HCT116 (cell line): ENCODE data around the gene MYH15. TPM values are rescaled to one million over a fixed set of nuclear protein-coding genes. Genes with fewer than 3 reads are reported as not detected.

Source experiments
- ATAC-seq: fragments of 200-7000 bp; cut with Tn5 transposase; 2 replicates; pipeline ENCODE4 v1.9.1; 2020; ENCODE audit warnings: mild to moderate bottlenecking, moderate library complexity
- BruUV-seq: library from RNA; stranded (reverse); fragments of 400-500 nt; replicated peaks from 2 replicates; lab custom pipeline; 2021; lab: Mats Ljungman, UMichigan
- CTCF ChIA-PET: fragments of 300-600 bp; sonication (Branson Sonifier 250); formaldehyde crosslinking; loops from one replicate; lab custom pipeline; 2021; ENCODE audit warnings: antibody characterized with exemption; lab: Charles Lee
- POLR2A ChIA-PET: fragments of 300-600, 350-600 bp; sonication (Branson Sonifier 250); formaldehyde crosslinking; loops from one replicate; lab custom pipeline; 2021; ENCODE audit warnings: antibody characterized with exemption; lab: Charles Lee
- RAD21 ChIA-PET, 2 experiments: fragments of 300-600 bp; sonication (Branson Sonifier 250); formaldehyde crosslinking; loops; one replicate each; lab custom pipeline; 2023; ENCODE audit warnings: low total read pairs in 2 of 2; ENCODE audit not compliant: uncharacterized antibody in 2 of 2, unreplicated experiment in 2 of 2, low non-redundant PET in 1 of 2; lab: Charles Lee
- DNase-seq: peaks from one replicate; pipeline ENCODE4 v3.0.0-alpha.2; 2010; ENCODE audit warnings: low read depth, low spot score
- H2AFZ ChIP-seq: fragments of 200-600 bp; shearing (Covaris generic), sonication (generic); 2 replicates; pipeline ENCODE4 v1.6.1; 2017; ENCODE audit warnings: low read depth, mixed run types, mixed read lengths, antibody characterized with exemption, low read length; ENCODE audit not compliant: poor library complexity, severe bottlenecking
- H3K27ac ChIP-seq: 2 replicates; pipeline ENCODE4 v1.5.1; 2012; ENCODE audit warnings: low read depth, low read length
- H3K27me3 ChIP-seq: fragments of 200-600 bp; sonication (generic); 2 replicates; pipeline ENCODE4 v1.6.1; 2016; ENCODE audit warnings: mixed run types, low read length, mixed read lengths; ENCODE audit not compliant: insufficient read depth
- H3K36me3 ChIP-seq, 2 experiments: fragments of 200-500 bp in 1 of 2; fragments of 200-600 bp in 1 of 2; sonication (Bioruptor generic) in 1 of 2; sonication (generic) in 1 of 2; 2 replicates each; pipeline versions ENCODE4 v1.5.1 to v1.6.1; 2014 to 2016; ENCODE audit warnings: low read length in 2 of 2, inconsistent platforms in 1 of 2, mixed read lengths in 1 of 2, mixed run types in 1 of 2; ENCODE audit not compliant: insufficient read depth in 2 of 2, control insufficient read depth in 1 of 2
- H3K4me1 ChIP-seq, 2 experiments: fragments of 200-600 bp in 1 of 2; sonication (generic) in 1 of 2; 2 replicates each; pipeline versions ENCODE4 v1.5.1 to v1.6.1; 2012 to 2017; ENCODE audit warnings: low read length in 2 of 2, inconsistent platforms in 1 of 2, mild to moderate bottlenecking in 1 of 2, mixed read lengths in 1 of 2, mixed run types in 1 of 2, moderate library complexity in 1 of 2; ENCODE audit not compliant: insufficient read depth in 2 of 2, control insufficient read depth in 1 of 2
- H3K4me2 ChIP-seq: fragments of 200-600 bp; sonication (generic); 2 replicates; pipeline ENCODE4 v1.6.1; 2017; ENCODE audit warnings: mixed run types, low read length, mixed read lengths
- H3K4me3 ChIP-seq, 2 experiments: fragments of 200-600 bp in 1 of 2; sonication (generic) in 1 of 2; replicated peaks in 1 of 2; 2 replicates each; pipeline ENCODE4 v1.5.1; 2011 to 2016; ENCODE audit warnings: low read length in 2 of 2, control low read depth in 1 of 2, low read depth in 1 of 2, mild to moderate bottlenecking in 1 of 2, mixed read lengths in 1 of 2, mixed run types in 1 of 2
- H3K79me2 ChIP-seq: fragments of 200-600 bp; sonication (generic); 2 replicates; pipeline ENCODE4 v1.6.1; 2017; ENCODE audit warnings: mild to moderate bottlenecking, mixed run types, low read length, moderate library complexity, mixed read lengths; ENCODE audit not compliant: insufficient read depth
- H3K9ac ChIP-seq: fragments of 200-600 bp; sonication (generic); 2 replicates; pipeline ENCODE4 v1.6.1; 2016; ENCODE audit warnings: low read length, mixed read lengths
- H3K9me2 ChIP-seq: fragments of 200-600 bp; sonication (generic), shearing (Covaris generic); 2 replicates; pipeline ENCODE4 v1.6.1; 2017; ENCODE audit warnings: mixed run types, mild to moderate bottlenecking, moderate library complexity; ENCODE audit not compliant: insufficient read depth
- H3K9me3 ChIP-seq, 2 experiments: fragments of 200-500 bp in 1 of 2; fragments of 200-600 bp in 1 of 2; sonication (Bioruptor generic) in 1 of 2; sonication (generic) in 1 of 2; 2 replicates each; pipeline ENCODE4 v1.6.1; 2014 to 2017; ENCODE audit warnings: low read length in 2 of 2, mixed read lengths in 2 of 2, inconsistent platforms in 1 of 2, low read depth in 1 of 2, mild to moderate bottlenecking in 1 of 2, mixed run types in 1 of 2, moderate library complexity in 1 of 2; ENCODE audit not compliant: control insufficient read depth in 1 of 2, insufficient read depth in 1 of 2
- H4K20me1 ChIP-seq: fragments of 200-600 bp; sonication (generic), shearing (Covaris generic); 2 replicates; pipeline ENCODE4 v1.6.1; 2017; ENCODE audit warnings: mixed run types, mild to moderate bottlenecking, moderate library complexity; ENCODE audit not compliant: insufficient read depth
- CEBPB ChIP-seq: IDR thresholded peaks from 2 replicates; pipeline ENCODE4 v1.6.1; 2012; ENCODE audit warnings: low read depth
- EGR1 ChIP-seq: IDR thresholded peaks from 2 replicates; pipeline ENCODE4 v1.6.1; 2012; ENCODE audit warnings: low read depth
- ELF1 ChIP-seq: IDR thresholded peaks from 2 replicates; pipeline ENCODE4 v1.6.1; 2012; ENCODE audit warnings: low read depth, borderline replicate concordance
- POLR2AphosphoS5 ChIP-seq: IDR thresholded peaks from 2 replicates; pipeline ENCODE4 v1.6.1; 2011; ENCODE audit warnings: mild to moderate bottlenecking, low read depth, low read length, moderate library complexity
- SP1 ChIP-seq: IDR thresholded peaks from 2 replicates; pipeline ENCODE4 v1.6.1; 2012; ENCODE audit warnings: low read depth
- TCF7L2 ChIP-seq: IDR thresholded peaks from 2 replicates; pipeline ENCODE4 v1.7.0; 2011; ENCODE audit warnings: borderline replicate concordance, inconsistent platforms; ENCODE audit not compliant: insufficient read depth, insufficient read length; ENCODE audit errors: extremely low read depth
- YY1 ChIP-seq: IDR thresholded peaks from 2 replicates; pipeline ENCODE4 v1.6.1; 2011; ENCODE audit warnings: low read length, low read depth, moderate library complexity, mild to moderate bottlenecking; ENCODE audit not compliant: insufficient replicate concordance; ENCODE audit errors: extremely low read depth
- ZFX ChIP-seq: fragments of 450-650 bp; IDR thresholded peaks from 2 replicates; pipeline ENCODE4 v1.6.1; 2017
- intact Hi-C: fragments of 100-400 bp; cut with micrococcal nuclease; formaldehyde crosslinking; loops from 2 replicates; pipeline ENCODE4 v1.10.0; 2022
- total RNA-seq: library from RNA; stranded (reverse); gene quantifications from one replicate; pipeline ENCODE4 v1.2.1, GENCODE V29; 2021; ENCODE audit not compliant: unreplicated experiment
- TF ChIP-seq, protein P1 (sequence below): IDR thresholded peaks from 2 replicates; pipeline ENCODE4 v1.6.1; 2012; ENCODE audit warnings: low read depth
- TF ChIP-seq, protein P2 (sequence below): IDR thresholded peaks from 2 replicates; pipeline ENCODE4 v1.6.1; 2012

Gene MYH15
- total RNA-seq, 1 experiment from 2014 or later, result 11.2 TPM

DNA sequence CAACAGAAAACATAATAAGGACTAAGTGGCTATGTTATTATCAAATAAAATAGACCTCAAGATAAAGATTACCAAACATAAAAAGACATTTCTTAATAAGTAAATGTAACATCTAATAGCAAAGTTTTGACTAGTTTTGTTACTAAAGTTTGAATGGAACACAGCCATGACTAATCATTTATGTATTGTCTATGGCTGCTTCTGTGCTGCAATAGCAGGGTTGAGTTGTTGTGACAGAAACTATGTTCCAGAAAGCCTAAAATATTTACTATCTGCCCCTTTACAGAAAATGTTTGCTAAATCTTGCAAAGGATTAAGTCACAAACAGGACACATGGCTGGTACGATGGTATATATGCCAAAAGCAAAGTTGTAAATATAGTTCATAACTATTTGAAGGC is 37.9 kb upstream of the MYH15 start:
- POLR2A ChIA-PET, result no interaction called here
- no peaks in the 10 kb centered on the region for H3K79me2 ChIP-seq
- intact Hi-C loops, result no loop called here
- CTCF ChIA-PET, result no interaction called here
- no peaks in the 10 kb centered on the region for H3K9me3 ChIP-seq
- RAD21 ChIA-PET, result no interaction called here
- no peaks in the 10 kb centered on the region for H3K4me1 ChIP-seq
- TF ChIP-seq TCF7L2 (no peak), CEBPB (no peak), ZFX (no peak), EGR1 (no peak)
- TF ChIP-seq, protein P1, sequence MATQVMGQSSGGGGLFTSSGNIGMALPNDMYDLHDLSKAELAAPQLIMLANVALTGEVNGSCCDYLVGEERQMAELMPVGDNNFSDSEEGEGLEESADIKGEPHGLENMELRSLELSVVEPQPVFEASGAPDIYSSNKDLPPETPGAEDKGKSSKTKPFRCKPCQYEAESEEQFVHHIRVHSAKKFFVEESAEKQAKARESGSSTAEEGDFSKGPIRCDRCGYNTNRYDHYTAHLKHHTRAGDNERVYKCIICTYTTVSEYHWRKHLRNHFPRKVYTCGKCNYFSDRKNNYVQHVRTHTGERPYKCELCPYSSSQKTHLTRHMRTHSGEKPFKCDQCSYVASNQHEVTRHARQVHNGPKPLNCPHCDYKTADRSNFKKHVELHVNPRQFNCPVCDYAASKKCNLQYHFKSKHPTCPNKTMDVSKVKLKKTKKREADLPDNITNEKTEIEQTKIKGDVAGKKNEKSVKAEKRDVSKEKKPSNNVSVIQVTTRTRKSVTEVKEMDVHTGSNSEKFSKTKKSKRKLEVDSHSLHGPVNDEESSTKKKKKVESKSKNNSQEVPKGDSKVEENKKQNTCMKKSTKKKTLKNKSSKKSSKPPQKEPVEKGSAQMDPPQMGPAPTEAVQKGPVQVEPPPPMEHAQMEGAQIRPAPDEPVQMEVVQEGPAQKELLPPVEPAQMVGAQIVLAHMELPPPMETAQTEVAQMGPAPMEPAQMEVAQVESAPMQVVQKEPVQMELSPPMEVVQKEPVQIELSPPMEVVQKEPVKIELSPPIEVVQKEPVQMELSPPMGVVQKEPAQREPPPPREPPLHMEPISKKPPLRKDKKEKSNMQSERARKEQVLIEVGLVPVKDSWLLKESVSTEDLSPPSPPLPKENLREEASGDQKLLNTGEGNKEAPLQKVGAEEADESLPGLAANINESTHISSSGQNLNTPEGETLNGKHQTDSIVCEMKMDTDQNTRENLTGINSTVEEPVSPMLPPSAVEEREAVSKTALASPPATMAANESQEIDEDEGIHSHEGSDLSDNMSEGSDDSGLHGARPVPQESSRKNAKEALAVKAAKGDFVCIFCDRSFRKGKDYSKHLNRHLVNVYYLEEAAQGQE, result no peak
- TF ChIP-seq, protein P2, sequence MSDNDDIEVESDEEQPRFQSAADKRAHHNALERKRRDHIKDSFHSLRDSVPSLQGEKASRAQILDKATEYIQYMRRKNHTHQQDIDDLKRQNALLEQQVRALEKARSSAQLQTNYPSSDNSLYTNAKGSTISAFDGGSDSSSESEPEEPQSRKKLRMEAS, result no peak
- no peaks in the 10 kb centered on the region for H3K27me3 ChIP-seq
- H3K4me2 ChIP-seq, result no peak overlapping the region
- no peaks in the 10 kb centered on the region for H4K20me1 ChIP-seq
- no peak for ATAC-seq
- DNase-seq, result no peak
- H3K36me3 ChIP-seq, result peaks cover 20 to 21% of the 10 kb centered on the region in 2 experiments
- no peak overlapping the region for H3K4me3 ChIP-seq
- no peak overlapping the region for H3K27ac ChIP-seq
- BruUV-seq, result no TSS peak
- H2AFZ ChIP-seq, result no peak overlapping the region
- H3K9ac ChIP-seq, result no peak overlapping the region
- no peaks in the 10 kb centered on the region for H3K9me2 ChIP-seq

DNA sequence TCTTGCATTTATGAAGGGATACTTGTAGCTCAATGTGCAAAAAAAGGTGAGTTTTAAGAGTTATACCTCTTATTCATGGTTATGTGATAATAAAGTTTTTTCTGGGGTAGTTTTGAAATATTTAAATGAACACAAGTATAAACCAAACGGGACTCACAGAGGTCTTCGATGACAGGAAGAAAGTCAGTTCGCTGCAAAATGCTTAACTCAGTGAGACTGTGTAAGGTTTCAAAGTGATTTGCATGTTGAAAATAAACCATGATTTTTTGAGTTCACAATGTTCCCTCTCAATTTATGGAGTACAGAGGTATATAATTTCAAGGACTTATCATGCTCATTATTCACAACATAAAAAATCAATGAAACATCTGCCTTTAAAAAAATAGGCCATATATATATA is 36.3 kb upstream of the MYH15 start:
- no TSS peak for BruUV-seq
- intact Hi-C loops, result no loop called here
- Histone ChIP-seq H3K4me3 (no peak overlapping the region), H3K9me2 (no peaks in the 10 kb centered on the region), H3K9me3 (no peaks in the 10 kb centered on the region), H3K4me1 (no peaks in the 10 kb centered on the region), H3K27ac (no peak overlapping the region), H4K20me1 (no peaks in the 10 kb centered on the region), H3K9ac (no peak overlapping the region), H3K4me2 (no peak overlapping the region), H3K36me3 (peaks cover 17 to 21% of the 10 kb centered on the region in 2 experiments; a peak in 3 of 4 replicates)
- CTCF ChIA-PET, result no interaction called here
- ATAC-seq, result no peak
- POLR2A ChIA-PET, result no interaction called here
- TF ChIP-seq POLR2AphosphoS5 (no peak), SP1 (no peak), ELF1 (no peak), CEBPB (no peak), YY1 (no peak)
- TF ChIP-seq, protein P2, result no peak
- TF ChIP-seq, all 23 proteins: peak for 0
- H3K27me3 ChIP-seq, result no peaks in the 10 kb centered on the region
- H3K79me2 ChIP-seq, result no peaks in the 10 kb centered on the region
- no peak overlapping the region for H2AFZ ChIP-seq
- DNase-seq, result no peak
- RAD21 ChIA-PET, result no interaction called here
